H1 (cell line): Measurements from ENCODE around the gene CNPY3. TPM values are rescaled to one million over a fixed set of nuclear protein-coding genes. Genes with fewer than 3 reads are reported as not detected.

Source experiments
- CHD7 ChIP-seq: fragments of 300-600 bp; sonication (generic); IDR thresholded peaks from 2 replicates; pipeline ENCODE4 v1.7.1; 2012; ENCODE audit warnings: low read length, moderate library complexity, mild to moderate bottlenecking, inconsistent platforms; ENCODE audit not compliant: insufficient replicate concordance
- CREB1 ChIP-seq: IDR thresholded peaks from 2 replicates; pipeline ENCODE4 v1.6.1; 2012; ENCODE audit warnings: inconsistent platforms
- GABPA ChIP-seq: IDR thresholded peaks from 2 replicates; pipeline ENCODE4 v1.6.1; 2011; ENCODE audit warnings: mild to moderate bottlenecking, low read length, moderate library complexity, borderline replicate concordance; ENCODE audit not compliant: insufficient read depth
- PHF8 ChIP-seq: fragments of 200-600 bp; sonication (generic); conservative IDR thresholded peaks from 2 replicates; pipeline ENCODE4 v1.7.1; 2012; ENCODE audit warnings: low read depth, mild to moderate bottlenecking, inconsistent platforms, low read length, moderate library complexity
- POLR2A ChIP-seq, 2 experiments: IDR thresholded peaks; 1 replicate in 1 of 2; 2 replicates in 1 of 2; pipeline ENCODE4 v1.6.1; 2011; ENCODE audit warnings: low read depth in 2 of 2, low read length in 2 of 2, mild to moderate bottlenecking in 2 of 2; ENCODE audit errors: control extremely low read depth in 1 of 2
- POLR2AphosphoS5 ChIP-seq: IDR thresholded peaks from 2 replicates; pipeline ENCODE4 v1.6.1; 2011; ENCODE audit warnings: low read depth, low read length
- RBBP5 ChIP-seq: IDR thresholded peaks from 2 replicates; pipeline ENCODE4 v1.7.1; 2012; ENCODE audit warnings: low read depth, mild to moderate bottlenecking, inconsistent platforms, low read length, moderate library complexity, borderline replicate concordance
- SIN3A ChIP-seq, 2 experiments: IDR thresholded peaks in 1 of 2; conservative IDR thresholded peaks in 1 of 2; 2 replicates each; pipeline ENCODE4 v1.6.1; 2011 to 2012; ENCODE audit warnings: low read length in 2 of 2, improper control_type of control experiment in 1 of 2, low read depth in 1 of 2, mild to moderate bottlenecking in 1 of 2
- SP1 ChIP-seq: IDR thresholded peaks from 2 replicates; pipeline ENCODE4 v1.6.1; 2011; ENCODE audit warnings: low read depth, low read length
- SP4 ChIP-seq: IDR thresholded peaks from 2 replicates; pipeline ENCODE4 v1.6.1; 2012; ENCODE audit warnings: low read length, inconsistent platforms
- TAF1 ChIP-seq: IDR thresholded peaks from 2 replicates; pipeline ENCODE4 v1.6.1; 2011; ENCODE audit warnings: mild to moderate bottlenecking, low read depth, low read length
- polyA plus RNA-seq, 7 experiments: library from polyadenylated mRNA; depleted of rRNA in 3 of 7; stranded (reverse) in 5 of 7; unstranded in 2 of 7; fragments of >200 nt in 5 of 7; fragments of 200-250 nt in 2 of 7; gene quantifications; 1 replicate in 5 of 7; 2 replicates in 1 of 7; 4 replicates in 1 of 7; pipeline versions ENCODE4 v1.2.1 to v1.2.3, GENCODE V29; 2011 to 2013; ENCODE audit warnings: missing spikeins in 2 of 7, mixed read lengths in 2 of 7
- total RNA-seq: library from RNA; stranded (reverse); fragmentation: NEBNext Ultra II Directional; extraction: Animal tissue kit (Norgen Biotek cat#: 25700); gene quantifications from 2 replicates; pipeline ENCODE4 v1.2.1, GENCODE V29; 2021

CNPY3 gene
- total and polyA plus RNA-seq, 2 of the 8 experiments (the other 6 are each of a cell fraction or from before 2014, with no cell fraction given), result 49.6 to 64.5 TPM

- TF ChIP-seq CHD7 (no peak), CREB1 (peak; percentile 73), SP4 (peak; percentile 26; the same call in 1 of the 2 replicates), RBBP5 (peak; percentile 70; the same call in 1 of the 2 replicates), GABPA (peak; percentile 88), POLR2AphosphoS5 (peak; percentile 84), SP1 (no peak), SIN3A (conservative IDR thresholded peaks at IDR 0.05 in 1 of 2, IDR thresholded peaks at IDR 0.05 in 1 of 2; ENCODE audit: low read depth in 1 of 2, low read length in 2 of 2) (peak; percentile 84 to 96; a peak in 2 of 4 replicates), TAF1 (peak; percentile 62; the same call in 1 of the 2 replicates), PHF8 (no peak; the same call in 1 of the 2 replicates), POLR2A (IDR thresholded peaks at IDR 0.05; ENCODE audit: control extremely low read depth in 1 of 2, low read depth in 2 of 2, low read length in 2 of 2) (peak; percentile 68 to 69; a peak in 2 of 3 replicates)
These were observed 49.7 kb downstream of the CNPY3 start, which contains the start of gene PEX6 (continued) for GRCh38 chr6:42978839-42979522.
